ENCODE measurements around the gene ZNF552.
A peak's percentile ranks its signal among the peaks of the same experiment; 100 is the strongest.
"Not testable (repeated sequence)": the region's sequence is repeated elsewhere in the genome, so short reads cannot be mapped to it uniquely, and the experiment has no call there.

Gene ZNF552

GRCh38 chr19:57814505-57815246, at the start of gene ZNF552:
ZNF552 (minus strand) TSS chr19:57814913; CDS start chr19:57814743, 170 bp downstream.
- H3K4me3 ChIP-seq (replicated peaks; ENCODE audit: low read depth, low read length) = peak within 1 kb of the TSS; percentile 98
- TF ChIP-seq CTCF (IDR thresholded peaks at IDR 0.05; ENCODE audit: low read depth, low read length, missing control alignments) = no peak
- peak; percentile 89 for DNase-seq (ENCODE audit: extremely low read depth, low read depth)

- not testable (repeated sequence) for DNase-seq (ENCODE audit: extremely low read depth, low read depth); H3K4me3 ChIP-seq (replicated peaks; ENCODE audit: low read depth, low read length)
These were observed 47.6 kb upstream of the ZNF552 start for GRCh38 chr19:57862351-57862750.

- DNase-seq (ENCODE audit: extremely low read depth, low read depth); H3K4me3 ChIP-seq (replicated peaks; ENCODE audit: low read depth, low read length): not testable (repeated sequence)
These were observed 39.4 kb upstream of the ZNF552 start for GRCh38 chr19:57854117-57854516.

GRCh38 chr19:57851812-57852603, 37.3 kb upstream of the ZNF552 start:
- H3K4me3 ChIP-seq (replicated peaks; ENCODE audit: low read depth, low read length); DNase-seq (ENCODE audit: extremely low read depth, low read depth): not testable (repeated sequence)

- DNase-seq (ENCODE audit: extremely low read depth, low read depth) = peak; percentile 39
- H3K4me3 ChIP-seq (replicated peaks; ENCODE audit: low read depth, low read length) = peak overlapping the region; percentile 71
- TF ChIP-seq CTCF (IDR thresholded peaks at IDR 0.05; ENCODE audit: low read depth, low read length, missing control alignments) = no peak
These were observed 35.9 kb upstream of the ZNF552 start for GRCh38 chr19:57850553-57851017.

GRCh38 chr19:57849666-57850473, 35.2 kb upstream of the ZNF552 start, which contains the start of gene ZNF587:
ZNF587 (plus strand) TSS chr19:57849859; CDS start chr19:57850039, 180 bp downstream.
- H3K4me3 ChIP-seq (replicated peaks; ENCODE audit: low read depth, low read length) = peak within 1 kb of the TSS; percentile 71
- DNase-seq (ENCODE audit: extremely low read depth, low read depth) = peak; percentile 70

- DNase-seq (ENCODE audit: extremely low read depth, low read depth) = not testable (repeated sequence)
- peak overlapping the region; percentile 71 for H3K4me3 ChIP-seq (replicated peaks; ENCODE audit: low read depth, low read length)
These were observed 34.5 kb upstream of the ZNF552 start for GRCh38 chr19:57849162-57849665.

- DNase-seq (ENCODE audit: extremely low read depth, low read depth); H3K4me3 ChIP-seq (replicated peaks; ENCODE audit: low read depth, low read length): not testable (repeated sequence)
These were observed 32.5 kb upstream of the ZNF552 start for GRCh38 chr19:57847164-57847563.

- no peak for DNase-seq (ENCODE audit: extremely low read depth, low read depth)
- no peak for TF ChIP-seq CTCF (IDR thresholded peaks at IDR 0.05; ENCODE audit: low read depth, low read length, missing control alignments)
- H3K4me3 ChIP-seq (replicated peaks; ENCODE audit: low read depth, low read length) = no peak overlapping the region
These were observed 26.5 kb upstream of the ZNF552 start for GRCh38 chr19:57841122-57841763.

GRCh38 chr19:57838622-57839191, 24.0 kb upstream of the ZNF552 start:
- H3K4me3 ChIP-seq (replicated peaks; ENCODE audit: low read depth, low read length); DNase-seq (ENCODE audit: extremely low read depth, low read depth): not testable (repeated sequence)

GRCh38 chr19:57836991-57837390, 22.3 kb upstream of the ZNF552 start:
- DNase-seq (ENCODE audit: extremely low read depth, low read depth); H3K4me3 ChIP-seq (replicated peaks; ENCODE audit: low read depth, low read length): not testable (repeated sequence)

Data from HFF-Myc (cell line).